Stimulated activated CD8-positive, alpha-beta memory T cell treated with anti-CD3 and anti-CD28 coated beads, Interleukin-15, amount 100 ng/mL, for 24 hours (primary cell): ENCODE measurements around the gene NUP93.
"Not testable (repeated sequence)": the region's sequence is repeated elsewhere in the genome, so short reads cannot be mapped to it uniquely, and the experiment has no call there.

ENCODE experiments used
- DNase-seq: peaks from one replicate; pipeline ENCODE4 v3.0.0-alpha.2; 2020; ENCODE audit warnings: low read depth

Gene NUP93

GRCh38 chr16:56709443-56710040, 20.4 kb upstream of the NUP93 start:
- DNase-seq = no peak

DNA sequence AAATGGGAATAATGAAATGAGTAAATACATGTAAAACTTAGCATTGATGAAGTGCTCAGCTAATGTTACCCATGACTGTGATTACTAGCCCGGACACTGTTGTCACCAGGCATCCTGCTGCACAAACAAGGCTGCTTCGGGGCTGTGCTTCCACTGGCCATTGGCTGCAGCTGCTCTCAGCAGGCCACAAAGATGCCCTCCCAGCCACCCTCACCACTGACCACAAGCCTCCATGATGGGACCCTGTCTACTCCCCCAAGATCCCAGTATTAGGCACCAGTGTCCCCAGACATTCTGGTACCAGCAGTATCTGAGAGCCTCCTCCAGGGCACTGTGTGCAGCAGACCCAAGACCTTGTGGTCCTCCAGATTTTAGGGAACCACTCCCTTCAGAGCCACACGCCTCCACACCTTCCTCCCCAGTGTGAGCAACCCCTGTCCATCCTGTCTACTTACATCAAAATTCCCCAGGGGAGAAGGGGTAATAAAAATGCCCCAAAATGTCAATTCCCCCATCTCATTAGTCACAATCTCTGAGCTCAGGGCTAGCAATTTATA, 19.7 kb upstream of the NUP93 start:
- no peak for DNase-seq

GRCh38 chr16:56711862-56712261, 18.1 kb upstream of the NUP93 start:
- no peak for DNase-seq

DNA sequence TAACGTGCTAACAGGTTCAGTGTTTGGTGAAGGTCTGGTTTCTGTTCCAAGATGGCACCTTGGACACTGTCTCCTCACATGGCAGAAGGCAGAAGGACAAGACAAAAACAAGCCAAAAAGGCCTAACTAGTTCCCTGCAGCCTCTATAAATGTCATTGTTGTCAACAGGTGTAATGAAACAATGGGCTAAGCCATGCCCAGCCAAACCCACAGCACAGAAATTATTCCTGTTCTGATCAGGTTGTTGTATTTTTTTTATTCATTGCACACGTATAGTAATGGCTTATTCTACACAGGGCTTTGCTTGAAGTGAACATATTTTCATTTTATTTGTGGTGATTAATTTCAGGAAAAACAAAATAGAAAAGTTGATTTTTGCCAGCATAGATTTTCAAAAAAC, 16.1 kb upstream of the NUP93 start:
- no peak for DNase-seq

- no peak for DNase-seq
Observed at GRCh38 chr16:56715126-56715525, 14.8 kb upstream of the NUP93 start.

- no peak for DNase-seq
Observed at GRCh38 chr16:56716761-56717160, 13.2 kb upstream of the NUP93 start.

- not testable (repeated sequence) for DNase-seq
Observed at GRCh38 chr16:56717532-56717931, 12.4 kb upstream of the NUP93 start.

- DNase-seq = no peak
Observed at GRCh38 chr16:56722200-56722842, 7.6 kb upstream of the NUP93 start.

- no peak for DNase-seq
Observed at GRCh38 chr16:56724191-56724590, 5.7 kb upstream of the NUP93 start.

DNA sequence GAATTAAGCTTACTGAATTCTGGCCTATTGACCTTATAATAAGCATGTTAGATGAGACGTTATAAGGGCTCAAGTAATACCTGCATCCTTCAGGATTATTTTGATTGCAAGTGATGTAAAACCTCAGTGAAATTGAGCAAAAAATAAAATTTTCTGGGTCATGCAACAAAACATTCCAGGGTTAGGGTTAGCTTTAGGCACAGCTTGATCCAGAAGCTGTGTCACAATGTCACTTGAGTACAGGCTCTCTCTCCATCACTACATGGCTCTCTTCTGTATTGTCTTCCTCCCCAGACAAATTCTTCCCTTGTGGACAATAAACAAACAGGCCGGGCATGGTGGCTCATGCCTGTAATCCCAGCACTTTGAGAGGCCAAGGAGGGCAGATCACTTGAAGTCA, 3.6 kb upstream of the NUP93 start:
- DNase-seq = no peak

- DNase-seq = no peak
Observed at GRCh38 chr16:56726926-56727325, 3.0 kb upstream of the NUP93 start.

DNA sequence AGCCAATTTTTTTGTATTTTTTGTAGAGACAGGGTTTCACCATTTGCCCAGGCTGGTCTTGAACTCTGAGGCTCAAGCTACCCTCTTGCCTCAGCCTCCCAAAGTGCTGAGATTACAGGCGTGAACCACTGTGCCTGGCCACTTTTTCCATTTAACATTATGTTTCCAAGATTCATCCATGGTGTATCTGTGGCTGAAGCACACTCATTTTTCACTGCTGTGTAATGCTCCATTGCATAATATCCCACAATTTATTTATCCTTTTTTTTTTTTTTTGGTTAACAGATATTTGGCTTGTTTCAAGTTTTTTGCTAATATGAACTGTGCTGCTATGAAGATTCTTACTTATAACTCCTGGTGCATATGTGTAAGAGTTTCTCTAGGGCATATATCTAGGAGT, 1.9 kb upstream of the NUP93 start:
- DNase-seq = no peak

GRCh38 chr16:56728980-56729734, 772 bp upstream of the NUP93 start:
- no peak for DNase-seq

GRCh38 chr16:56732366-56732765, 2.4 kb downstream of the NUP93 start:
- no peak for DNase-seq

GRCh38 chr16:56732832-56733231, 2.9 kb downstream of the NUP93 start:
- DNase-seq = no peak

DNA sequence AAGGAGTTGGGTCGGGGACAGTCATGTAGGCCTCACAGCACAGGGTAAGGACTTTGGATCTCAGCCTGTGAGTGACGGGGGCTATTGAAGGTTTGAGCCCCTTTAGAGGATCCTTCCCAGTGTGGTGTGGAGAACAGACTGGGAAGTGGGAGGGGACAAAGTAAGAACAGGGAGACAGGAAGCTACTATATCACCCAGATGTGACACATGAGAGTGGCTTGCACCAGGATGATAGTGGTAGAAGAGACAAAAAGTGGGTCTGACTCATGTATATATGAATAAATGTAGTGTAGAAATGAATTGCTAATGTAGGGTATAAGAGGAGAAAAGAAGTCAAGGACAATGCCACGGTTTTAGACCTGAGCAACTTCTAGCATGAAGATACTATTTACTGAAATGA, 4.5 kb downstream of the NUP93 start:
- no peak for DNase-seq

GRCh38 chr16:56736476-56736875, 6.5 kb downstream of the NUP93 start:
- DNase-seq = no peak

DNA sequence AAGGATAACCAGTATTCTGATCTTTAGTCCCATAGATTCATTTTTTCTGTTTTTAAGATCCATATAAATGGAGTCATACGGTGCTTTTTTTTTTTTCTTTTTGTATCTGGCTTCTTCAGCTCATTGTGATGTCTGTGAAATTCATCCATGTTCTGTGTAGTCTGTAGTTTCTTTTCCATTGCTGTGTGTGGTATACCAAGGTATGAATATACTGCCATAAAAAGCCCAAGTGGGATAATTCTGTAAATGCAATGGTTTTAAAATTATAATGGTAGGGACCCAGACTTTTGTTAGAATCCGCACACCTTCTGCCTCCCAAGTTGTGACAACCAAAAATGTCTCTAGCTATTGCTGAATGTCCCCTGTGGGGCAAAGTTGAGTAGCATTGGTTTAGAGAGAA, 7.6 kb downstream of the NUP93 start:
- DNase-seq = no peak

GRCh38 chr16:56738221-56738620, 8.3 kb downstream of the NUP93 start:
- no peak for DNase-seq

GRCh38 chr16:56739378-56739777, 9.4 kb downstream of the NUP93 start:
- not testable (repeated sequence) for DNase-seq

GRCh38 chr16:56741399-56741798, 11.5 kb downstream of the NUP93 start:
- DNase-seq = no peak

GRCh38 chr16:56742030-56742984, 12.4 kb downstream of the NUP93 start:
- no peak for DNase-seq
